Chondrocyte (in vitro differentiated cells): ENCODE results near the gene RAPGEF6. TPM values are rescaled to one million over a fixed set of nuclear protein-coding genes. Genes with fewer than 3 reads are reported as not detected.
A peak's percentile ranks its signal among the peaks of the same experiment; 100 is the strongest.

ENCODE experiments used
- DNase-seq: peaks from one replicate; pipeline ENCODE4 v3.0.0; 2021; ENCODE audit warnings: mixed read lengths, low spot score
- H3K27ac Mint-ChIP-seq: one replicate; pipeline ENCODE4 v1.8.0; 2021; ENCODE audit warnings: mild to moderate bottlenecking, moderate library complexity, mixed read lengths; ENCODE audit not compliant: unreplicated experiment
- H3K27me3 Mint-ChIP-seq: 2 replicates; pipeline ENCODE4 v1.8.0; 2021; ENCODE audit warnings: low read depth, mixed read lengths
- H3K36me3 Mint-ChIP-seq: 2 replicates; pipeline ENCODE4 v1.8.0; 2021; ENCODE audit warnings: low read depth, mixed read lengths
- H3K4me1 Mint-ChIP-seq: 2 replicates; pipeline ENCODE4 v1.8.0; 2021; ENCODE audit warnings: low read depth, mild to moderate bottlenecking, mixed read lengths
- H3K4me3 Mint-ChIP-seq: one replicate; pipeline ENCODE4 v1.8.0; 2021; ENCODE audit warnings: mild to moderate bottlenecking, moderate library complexity, mixed read lengths; ENCODE audit not compliant: unreplicated experiment
- H3K9me3 Mint-ChIP-seq: 2 replicates; pipeline ENCODE4 v1.8.0; 2021; ENCODE audit warnings: low read depth, mixed read lengths
- CTCF ChIP-seq: fragments of 200-600 bp; sonication (generic); IDR thresholded peaks from 2 replicates; pipeline ENCODE4 v1.5.0; 2021; ENCODE audit warnings: antibody characterized with exemption, mild to moderate bottlenecking, moderate library complexity
- total RNA-seq: library from RNA; stranded (reverse); gene quantifications from 3 replicates; pipeline ENCODE4 v1.2.1, GENCODE V29; 2021

The RAPGEF6 gene
- total RNA-seq, 1 donor from 2014 or later = 13.6 TPM

- no peaks in the 10 kb centered on the region for H3K9me3 Mint-ChIP-seq
- no peak overlapping the region for H3K4me3 Mint-ChIP-seq
- H3K36me3 Mint-ChIP-seq = peaks cover 5% of the 10 kb centered on the region
- no peak overlapping the region for H3K27ac Mint-ChIP-seq
- TF ChIP-seq CTCF = no peak
- no peak for DNase-seq
- H3K27me3 Mint-ChIP-seq = no peaks in the 10 kb centered on the region
- peaks cover 39% of the 10 kb centered on the region for H3K4me1 Mint-ChIP-seq
These were observed 248.9 kb downstream of the RAPGEF6 start for GRCh38 chr5:131386124-131386523.

GRCh38 chr5:131384616-131385214 is 250.3 kb downstream of the RAPGEF6 start:
- H3K27ac Mint-ChIP-seq = peak overlapping the region; percentile 46
- no peaks in the 10 kb centered on the region for H3K27me3 Mint-ChIP-seq
- no peak overlapping the region for H3K4me3 Mint-ChIP-seq
- H3K4me1 Mint-ChIP-seq = peaks cover 47% of the 10 kb centered on the region
- no peak for DNase-seq
- no peaks in the 10 kb centered on the region for H3K9me3 Mint-ChIP-seq
- H3K36me3 Mint-ChIP-seq = peaks cover under 1% of the 10 kb centered on the region
- TF ChIP-seq CTCF = no peak

- Mint-ChIP-seq H3K27ac (no peak overlapping the region), H3K36me3 (no peaks in the 10 kb centered on the region), H3K4me1 (peaks cover 53% of the 10 kb centered on the region), H3K9me3 (no peaks in the 10 kb centered on the region), H3K27me3 (no peaks in the 10 kb centered on the region), H3K4me3 (no peak overlapping the region)
- no peak for TF ChIP-seq CTCF
- no peak for DNase-seq
These were observed 250.9 kb downstream of the RAPGEF6 start for GRCh38 chr5:131384173-131384572.

- H3K4me1 Mint-ChIP-seq = peaks cover 66% of the 10 kb centered on the region
- TF ChIP-seq CTCF = peak; percentile 71
- DNase-seq = no peak
- H3K4me3 Mint-ChIP-seq = no peak overlapping the region
- H3K36me3 Mint-ChIP-seq = no peaks in the 10 kb centered on the region
- H3K27me3 Mint-ChIP-seq = no peaks in the 10 kb centered on the region
- H3K9me3 Mint-ChIP-seq = no peaks in the 10 kb centered on the region
- H3K27ac Mint-ChIP-seq = no peak overlapping the region
These were observed 252.3 kb downstream of the RAPGEF6 start for GRCh38 chr5:131382407-131383395.

GRCh38 chr5:131381777-131382176 is 253.3 kb downstream of the RAPGEF6 start:
- H3K27me3 Mint-ChIP-seq = no peaks in the 10 kb centered on the region
- DNase-seq = no peak
- H3K27ac Mint-ChIP-seq = no peak overlapping the region
- peaks cover 69% of the 10 kb centered on the region for H3K4me1 Mint-ChIP-seq
- no peaks in the 10 kb centered on the region for H3K9me3 Mint-ChIP-seq
- H3K4me3 Mint-ChIP-seq = no peak overlapping the region
- TF ChIP-seq CTCF = no peak
- no peaks in the 10 kb centered on the region for H3K36me3 Mint-ChIP-seq
